NCI-H2107 (cell line): ENCODE data around the gene TMEM126B.
"Not testable (repeated sequence)": the region's sequence is repeated elsewhere in the genome, so short reads cannot be mapped to it uniquely, and the experiment has no call there.

Source experiments
- DNase-seq: peaks from one replicate; lab custom pipeline; 2025; lab: John Stamatoyannopoulos, UW

TMEM126B gene

DNA sequence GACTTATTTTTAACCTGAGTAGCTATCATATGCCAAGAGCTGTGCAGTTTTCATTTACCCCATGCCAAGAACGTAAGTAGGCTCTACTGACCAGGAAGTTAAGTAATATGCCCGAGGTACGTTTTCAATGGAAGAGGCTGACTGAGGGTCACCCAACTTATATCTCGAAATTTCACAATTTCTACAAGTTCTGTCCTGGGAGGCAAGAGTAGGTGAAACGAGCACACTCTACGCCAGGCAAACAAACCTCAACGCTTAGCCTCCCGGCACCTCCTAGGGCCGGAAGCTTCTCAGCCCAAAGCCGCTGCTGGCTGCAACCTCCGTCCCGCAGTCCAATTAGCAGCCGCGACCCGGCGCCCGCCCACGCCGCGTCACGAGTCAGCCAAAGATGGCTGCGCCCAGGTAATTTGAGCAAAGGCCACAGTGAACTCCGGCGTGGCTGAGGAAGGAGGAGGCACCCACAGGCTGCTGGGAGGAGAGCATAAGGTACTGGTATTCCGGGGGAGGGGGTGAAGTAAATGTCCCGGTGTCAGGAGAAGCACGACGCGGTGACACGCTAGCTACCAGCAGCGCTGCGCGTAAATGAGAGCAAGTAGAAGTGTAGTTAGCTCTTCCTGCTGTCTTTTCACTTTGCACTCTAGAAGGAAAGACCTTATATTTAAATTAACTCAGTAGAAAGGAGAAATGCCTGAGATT lies 19.4 kb downstream of the TMEM126B start, which contains the start of gene TMEM126A:
TSS of gene TMEM126A (plus strand) at position 364 of the 696 bp plus-strand sequence. CDS start 2,289 bp downstream, outside the sequence.
- peak; percentile 89 for DNase-seq

DNA sequence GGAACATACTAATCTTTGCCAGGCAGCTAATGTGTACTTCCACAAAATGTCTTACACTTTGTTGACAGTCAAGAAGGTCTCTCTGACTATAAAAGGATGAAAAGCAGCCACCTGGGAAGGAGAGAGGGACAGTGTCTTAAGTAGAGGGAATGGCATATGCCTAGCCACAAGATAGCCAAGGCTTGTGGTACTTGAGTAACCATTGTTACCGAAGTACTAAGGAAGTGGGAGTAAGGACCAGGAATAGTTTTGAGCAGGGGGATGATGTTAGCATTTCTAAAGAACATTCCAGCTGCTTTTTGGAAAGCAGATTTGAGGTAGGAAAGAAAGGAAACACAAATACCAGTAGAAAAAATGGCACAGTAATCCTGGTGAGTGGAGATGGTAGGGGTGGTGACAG lies 22.7 kb downstream of the TMEM126B start:
- DNase-seq, result no peak

DNA sequence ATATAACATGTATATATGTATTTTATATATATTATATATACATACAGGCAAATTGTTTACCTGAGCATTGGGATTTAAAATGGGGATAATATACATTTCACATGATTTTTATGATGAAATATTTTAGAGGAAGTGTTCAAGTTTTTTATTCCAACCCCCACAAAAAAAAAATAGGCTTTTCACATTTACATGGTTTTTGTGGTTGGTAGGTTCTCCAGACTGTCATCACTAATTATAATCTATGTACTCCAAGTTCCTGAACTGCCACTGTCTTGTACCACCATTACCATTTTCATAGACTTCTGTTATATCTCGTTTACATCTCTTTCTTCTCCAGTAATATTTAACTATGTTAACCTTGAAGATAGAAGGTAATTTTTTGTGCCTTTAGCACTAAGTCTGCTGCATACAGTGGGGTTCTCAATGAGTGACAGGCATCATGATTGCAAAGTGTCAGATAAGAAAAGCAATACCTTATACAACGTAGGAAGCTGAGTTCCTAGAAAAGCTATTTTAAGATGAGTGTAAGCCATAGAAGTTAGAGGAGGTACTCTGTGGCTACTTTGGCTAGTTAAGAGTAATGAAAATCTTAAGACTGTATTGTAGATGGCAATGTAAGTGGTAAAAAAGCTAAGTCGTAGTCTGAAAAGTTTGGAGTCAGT lies 24.5 kb downstream of the TMEM126B start:
- no peak for DNase-seq

DNA sequence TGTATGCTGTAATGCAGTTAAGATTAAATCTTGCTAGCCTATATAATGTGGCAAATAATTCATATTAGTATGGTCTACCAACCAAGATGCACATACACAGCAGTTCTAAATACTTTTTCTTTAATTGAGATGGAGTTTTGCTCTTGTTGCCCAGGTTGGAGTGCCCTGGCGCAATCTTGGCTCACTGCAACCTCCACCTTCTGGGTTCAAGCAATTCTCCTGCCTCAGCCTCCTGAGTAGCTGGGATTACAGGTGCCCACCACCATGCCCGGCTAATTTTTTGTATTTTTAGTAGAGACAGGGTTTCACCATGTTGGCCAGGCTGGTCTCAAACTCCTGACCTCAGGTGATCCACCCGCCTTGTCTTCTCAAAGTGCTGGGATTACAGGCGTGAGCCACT lies 25.9 kb downstream of the TMEM126B start:
- not testable (repeated sequence) for DNase-seq

DNA sequence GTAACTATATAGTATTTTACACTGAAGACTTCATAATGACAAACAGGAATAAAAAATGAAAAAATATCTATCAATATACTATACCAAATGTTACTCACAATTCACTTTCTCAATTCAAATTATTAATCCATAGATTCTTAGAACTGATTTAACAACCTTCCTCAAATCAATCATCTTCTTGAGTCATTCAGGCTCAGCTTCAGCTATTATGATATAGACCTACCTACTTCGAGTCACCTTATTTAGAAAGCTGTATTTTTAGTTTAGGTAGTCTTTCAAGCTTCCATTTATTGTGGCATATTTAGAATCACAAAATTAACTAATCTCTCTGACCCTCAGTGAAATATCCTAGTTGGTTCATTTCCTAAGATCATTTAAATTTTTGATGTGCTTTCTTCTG lies 28.4 kb downstream of the TMEM126B start:
- DNase-seq, result no peak

DNA sequence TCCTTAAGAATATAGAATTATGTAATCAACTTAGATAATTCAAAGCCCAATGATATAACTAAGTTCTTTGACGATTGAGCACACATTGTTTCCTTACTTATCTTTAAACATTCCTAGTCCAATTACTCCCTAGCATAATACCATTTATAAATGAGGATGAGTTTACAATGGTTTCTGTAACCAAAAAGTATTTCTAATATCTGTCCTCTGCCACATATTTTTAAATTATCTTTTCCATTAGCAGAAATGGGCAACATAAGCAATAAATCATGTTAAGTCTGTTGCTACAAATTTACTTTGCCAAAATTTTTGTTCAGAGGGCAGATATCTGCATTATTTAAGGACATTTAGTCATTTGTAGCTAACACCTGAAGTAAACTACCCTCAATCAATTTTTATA lies 29.8 kb downstream of the TMEM126B start:
- no peak for DNase-seq

DNA sequence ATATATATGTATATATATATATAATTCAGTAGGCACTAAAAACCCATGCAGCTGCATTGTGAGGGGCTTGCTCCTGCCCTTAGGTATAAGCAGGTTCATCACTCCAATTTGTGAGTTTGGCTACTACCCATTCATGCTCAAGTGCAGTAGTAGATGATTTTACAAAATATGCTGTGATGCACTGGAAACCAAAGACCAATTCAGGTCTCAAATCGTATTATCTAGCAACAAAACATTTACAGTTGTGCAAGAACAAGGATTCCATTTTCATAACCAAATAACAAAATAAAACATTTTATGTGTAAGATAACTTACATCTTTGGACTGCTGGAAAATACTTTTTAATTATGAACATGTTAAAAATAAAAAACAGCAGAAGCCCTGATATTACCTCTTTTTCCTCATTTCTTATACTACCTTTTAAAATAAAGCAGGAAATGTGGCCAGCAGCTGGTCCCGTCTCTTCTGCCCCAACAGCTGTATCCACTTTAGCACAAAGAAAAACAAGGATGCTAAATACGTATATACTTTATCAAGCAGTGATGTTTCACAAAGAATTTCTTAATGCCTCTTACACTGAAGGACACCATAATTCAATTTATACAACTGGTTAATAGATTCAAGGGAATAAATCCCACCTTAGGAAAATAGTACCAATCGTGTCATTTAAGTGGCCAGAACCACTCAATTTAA lies 33.7 kb downstream of the TMEM126B start:
- DNase-seq, result no peak

DNA sequence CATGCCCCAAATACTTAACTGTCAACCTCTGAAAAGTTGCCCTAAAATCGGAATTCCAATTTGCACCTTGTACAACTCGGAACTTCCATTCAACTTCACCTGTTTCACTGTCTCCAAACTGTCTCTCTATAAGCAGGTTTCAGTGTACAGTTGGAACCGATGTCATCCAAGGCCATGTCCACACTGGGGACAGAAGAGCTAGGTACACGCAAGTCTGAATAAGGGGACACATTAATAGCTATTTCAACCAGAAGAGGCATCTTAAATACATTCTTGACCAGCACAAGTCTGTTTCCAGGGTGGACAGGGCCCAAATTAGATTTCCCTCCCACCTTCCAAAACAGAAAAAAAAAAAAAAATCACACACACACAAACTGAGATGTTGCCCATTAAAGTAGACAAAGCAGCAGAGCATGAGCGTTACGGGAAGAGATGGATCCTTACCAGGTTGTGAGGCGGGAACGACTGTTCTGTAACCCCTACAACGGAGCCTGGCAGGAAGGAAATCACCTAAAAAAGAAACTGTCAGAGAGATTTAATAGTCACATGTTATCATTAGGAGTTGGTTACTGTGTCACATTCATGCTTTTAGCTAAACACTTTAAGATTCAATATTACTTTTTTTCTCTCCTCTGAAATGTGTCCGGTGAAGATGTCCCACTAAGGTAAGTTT lies 34.8 kb downstream of the TMEM126B start:
- no peak for DNase-seq

DNA sequence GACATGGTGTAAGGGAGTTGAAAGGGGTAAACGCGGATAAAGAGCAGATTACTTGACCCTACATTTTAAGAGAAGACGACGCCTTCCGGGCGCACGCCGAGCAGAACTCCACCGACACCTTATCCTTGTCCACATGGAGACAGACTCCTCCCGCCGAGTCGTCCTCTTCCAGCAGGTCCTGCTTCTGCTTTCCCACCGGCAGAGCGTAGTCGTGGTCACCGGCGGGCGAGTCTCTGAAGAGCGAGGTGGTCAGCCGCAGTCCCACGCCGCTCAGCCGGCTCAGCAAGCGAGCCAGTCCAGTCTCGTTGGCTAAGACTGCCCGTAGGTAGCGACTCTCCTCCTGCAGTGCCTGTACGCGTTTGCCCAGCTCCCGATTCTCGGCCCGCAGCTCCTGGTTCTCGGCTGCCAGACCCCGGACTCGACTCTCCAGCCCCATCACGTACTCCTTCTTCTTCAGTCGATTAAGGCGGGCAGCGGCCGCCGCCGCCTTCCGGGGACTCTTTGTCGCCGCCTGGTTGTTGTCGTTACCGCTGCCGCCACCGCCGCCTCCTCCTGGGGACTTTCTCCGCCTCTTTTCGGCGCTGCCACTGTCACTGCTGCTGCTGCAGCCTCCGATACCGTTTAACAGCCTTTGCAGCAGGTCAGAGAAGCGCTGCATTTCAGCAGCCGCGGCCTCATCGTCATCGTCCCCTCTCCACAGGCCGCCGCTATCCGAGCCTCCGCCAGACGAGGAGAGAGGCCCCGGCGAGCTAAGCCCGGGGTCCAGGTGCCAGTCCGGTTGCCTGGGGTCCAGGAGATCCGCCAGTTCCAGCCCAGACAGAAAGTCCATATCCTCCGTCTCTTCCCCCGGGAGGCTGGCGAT lies 35.6 kb downstream of the TMEM126B start:
- peak; percentile 16 for DNase-seq

DNA sequence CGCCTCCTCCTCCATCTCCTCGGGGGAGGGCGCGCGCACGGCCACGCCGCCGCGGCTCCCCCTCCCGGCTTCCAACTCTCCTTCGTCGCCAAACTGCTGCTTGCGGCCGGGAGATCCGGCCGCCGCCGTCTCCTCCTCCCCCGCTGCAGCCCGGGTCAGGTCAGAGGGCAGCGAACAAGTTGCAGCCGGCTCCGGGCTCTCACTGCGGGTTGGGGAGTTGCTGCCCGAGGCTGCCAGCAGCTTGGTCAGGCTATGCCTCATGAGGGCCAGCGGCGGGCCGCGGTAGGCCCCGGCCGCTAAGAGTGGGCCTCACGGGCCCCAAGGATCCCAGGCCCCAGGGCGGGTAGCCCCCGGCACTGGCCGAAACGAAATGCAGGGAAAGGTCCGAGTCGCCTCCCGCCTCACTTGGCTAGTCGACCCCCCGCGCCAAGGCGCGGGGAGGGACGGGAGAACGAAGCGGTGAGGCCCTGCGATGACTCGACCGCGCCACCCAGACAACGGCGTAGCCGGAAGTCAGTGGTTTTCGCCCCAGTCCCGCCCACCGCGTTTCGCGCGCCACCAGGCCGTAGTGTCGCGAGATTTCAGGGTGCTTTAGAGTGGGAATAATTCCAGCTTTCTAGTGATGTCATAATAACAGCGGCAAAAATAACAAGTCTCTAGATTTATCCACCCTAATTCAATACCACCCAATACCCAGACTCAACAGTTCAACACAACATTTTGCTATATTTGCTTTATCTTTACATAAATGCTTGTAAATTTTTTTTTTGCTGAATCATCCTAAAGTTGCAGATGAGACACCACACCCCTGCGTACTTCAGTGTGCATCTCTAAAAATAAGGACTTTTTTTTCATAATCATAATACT lies 36.5 kb downstream of the TMEM126B start, which contains the start of gene CREBZF:
TSS of gene CREBZF (minus strand) at position 515 of the 867 bp plus-strand sequence. CDS start at position 261, 254 bp downstream.
- DNase-seq, result peak; percentile 87

DNA sequence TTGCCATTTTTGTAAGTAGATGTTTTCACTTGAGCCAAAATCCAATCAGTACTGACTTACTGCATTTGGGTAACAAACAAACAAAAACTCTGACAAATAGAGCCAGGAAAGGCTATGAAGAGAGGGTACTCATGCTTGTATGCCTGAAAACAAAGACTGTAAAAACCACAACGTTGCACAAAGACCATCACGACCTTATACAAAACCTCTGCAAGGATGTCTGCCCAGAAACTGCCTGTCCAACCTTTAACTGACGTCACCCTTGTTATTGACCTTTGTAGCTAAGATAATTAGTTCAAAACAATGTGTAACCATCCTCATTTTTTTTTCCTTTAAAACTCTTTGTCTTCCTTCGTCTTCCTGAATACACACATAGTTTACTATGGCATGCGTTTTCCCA lies 37.3 kb downstream of the TMEM126B start:
- no peak for DNase-seq

DNA sequence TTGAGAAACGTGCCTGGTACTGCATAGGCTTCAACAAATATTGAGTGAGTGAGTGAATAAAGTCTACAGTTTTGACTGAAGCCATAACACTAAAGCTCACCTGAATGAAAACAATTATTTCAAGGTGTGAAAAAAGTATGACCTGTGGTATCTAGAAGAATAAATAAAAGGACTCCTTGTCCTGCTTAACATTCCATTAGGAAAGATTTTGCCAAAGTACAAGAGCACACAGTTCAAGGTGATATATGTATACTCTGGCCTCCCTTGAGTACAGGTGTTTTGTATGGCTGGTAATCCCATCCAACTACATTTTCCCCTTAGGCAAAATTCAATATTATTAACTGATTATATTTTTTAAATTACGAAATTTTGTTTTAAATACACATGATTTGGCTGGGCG lies 38.3 kb downstream of the TMEM126B start:
- DNase-seq, result no peak

DNA sequence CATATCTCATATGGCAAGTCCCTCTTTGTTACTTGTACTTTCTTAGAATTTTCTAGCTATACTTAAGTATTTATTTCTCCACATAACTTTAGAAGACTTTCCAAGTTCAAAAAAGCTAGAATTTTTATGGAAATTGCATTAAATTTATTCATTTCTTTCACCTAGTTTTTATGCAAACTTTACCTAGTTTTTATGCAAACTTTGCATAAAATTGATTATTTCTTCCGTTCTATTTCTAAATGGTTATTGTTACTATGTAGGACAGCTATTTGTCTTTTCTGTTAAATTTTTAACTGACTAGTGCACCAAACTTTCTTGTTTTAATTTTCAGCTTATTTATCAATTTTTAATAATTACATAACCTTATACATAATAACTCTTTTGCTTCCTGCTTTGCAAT lies 39.8 kb downstream of the TMEM126B start:
- no peak for DNase-seq

DNA sequence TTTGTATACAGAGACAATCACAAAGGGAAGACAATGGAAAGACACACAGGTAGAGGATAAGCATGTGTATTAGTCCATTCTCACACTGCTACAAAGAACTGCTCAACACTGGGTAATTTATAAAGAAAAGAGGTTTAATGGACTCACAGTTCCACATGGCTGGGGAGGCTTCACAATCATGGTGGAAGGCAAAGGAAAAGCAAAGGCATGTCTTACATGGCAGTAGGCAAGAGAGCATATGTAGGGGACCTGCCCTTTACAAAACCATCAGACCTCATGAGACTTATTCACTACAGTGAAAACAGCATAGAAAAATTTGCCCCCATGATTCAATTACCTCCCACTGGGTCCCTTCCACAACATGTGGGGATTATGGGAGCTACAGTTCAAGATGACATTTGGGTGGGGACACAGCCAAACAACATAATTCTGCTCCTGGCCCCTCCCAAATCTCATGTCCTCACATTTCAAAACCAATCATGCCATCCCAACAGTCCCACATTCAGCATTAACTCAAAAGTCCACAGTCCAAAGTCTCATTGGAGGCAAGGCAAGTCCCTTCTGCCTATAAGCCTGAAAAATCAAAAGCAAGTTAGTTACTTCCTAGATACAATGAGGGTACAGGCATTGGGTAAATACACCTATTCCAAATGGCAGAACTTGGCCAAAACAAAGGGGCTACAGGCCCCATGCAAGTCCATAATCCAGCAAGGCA lies 42.7 kb downstream of the TMEM126B start:
- not testable (repeated sequence) for DNase-seq

DNA sequence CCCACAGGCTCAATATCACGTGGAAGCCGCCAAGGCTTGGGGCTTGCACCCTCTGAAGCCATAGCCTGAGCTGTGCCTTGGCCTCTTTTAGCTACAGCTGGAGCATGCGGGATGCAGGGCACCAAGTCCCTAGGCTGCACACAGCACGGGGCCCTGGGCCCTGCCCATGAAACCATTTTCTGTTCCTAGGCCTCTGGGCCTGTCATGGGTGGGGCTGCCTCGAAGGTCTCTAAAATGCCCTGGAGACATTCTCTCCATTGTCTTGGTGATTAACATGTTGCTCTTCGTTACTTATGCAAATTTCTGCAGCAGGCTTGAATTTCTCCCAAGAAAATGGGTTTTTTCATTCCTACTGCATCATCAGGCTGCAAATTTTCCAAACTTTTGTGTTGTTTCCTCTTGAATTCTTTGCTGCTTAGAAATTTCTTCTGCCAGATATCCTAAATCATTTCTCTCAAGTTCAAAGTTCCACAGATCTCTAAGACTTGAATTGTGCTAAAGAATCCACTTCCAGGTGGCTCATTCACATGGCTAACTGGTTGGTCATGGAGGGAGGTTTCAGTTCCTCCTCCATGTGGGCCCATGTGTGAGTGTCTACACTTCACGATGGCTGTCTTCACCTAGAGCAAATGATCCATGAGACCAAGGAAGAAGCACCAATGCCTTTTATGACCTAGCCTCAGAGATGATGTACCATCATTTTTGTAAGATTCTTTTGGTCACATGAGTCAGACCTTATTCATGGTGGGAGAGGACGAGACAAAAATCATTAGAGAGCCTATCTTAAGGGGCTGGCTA lies 43.9 kb downstream of the TMEM126B start:
- no peak for DNase-seq

DNA sequence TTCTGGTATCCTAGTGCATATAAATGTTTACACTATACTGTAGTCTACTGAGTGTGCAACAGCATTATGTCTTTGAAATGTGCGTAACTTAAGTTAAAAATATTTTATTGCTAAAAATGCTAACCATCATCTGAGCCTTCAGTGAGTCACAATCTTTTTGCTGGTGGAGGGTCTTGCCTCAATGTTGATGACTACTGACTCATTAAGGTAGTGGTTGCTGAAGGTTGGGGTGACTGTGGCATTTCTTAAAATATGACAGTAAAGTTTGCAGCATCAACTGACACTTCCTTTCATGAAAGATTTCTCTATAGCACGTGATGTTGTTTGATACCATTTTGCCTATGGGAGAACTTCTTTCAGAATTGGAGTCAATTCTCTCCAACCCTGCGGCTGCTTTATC lies 45.0 kb downstream of the TMEM126B start:
- DNase-seq, result no peak

DNA sequence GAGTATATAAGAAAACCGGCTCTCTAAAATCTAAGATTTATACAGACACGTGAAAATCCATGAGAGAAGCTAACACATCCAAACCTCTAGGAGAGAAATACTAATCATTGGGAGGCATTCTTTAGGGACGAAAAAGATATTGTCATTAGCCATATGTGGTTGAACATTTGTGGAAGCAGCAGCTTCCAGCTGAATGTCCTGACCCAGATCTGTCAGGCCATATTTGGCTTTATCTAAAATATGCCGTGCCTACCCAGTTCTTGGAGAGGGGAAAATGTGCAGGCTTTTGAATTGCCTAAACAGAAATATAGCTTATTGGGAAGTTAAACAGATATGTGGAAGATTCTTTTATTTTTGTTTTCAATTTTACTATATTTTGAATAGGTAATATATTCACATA lies 51.2 kb downstream of the TMEM126B start:
- no peak for DNase-seq

DNA sequence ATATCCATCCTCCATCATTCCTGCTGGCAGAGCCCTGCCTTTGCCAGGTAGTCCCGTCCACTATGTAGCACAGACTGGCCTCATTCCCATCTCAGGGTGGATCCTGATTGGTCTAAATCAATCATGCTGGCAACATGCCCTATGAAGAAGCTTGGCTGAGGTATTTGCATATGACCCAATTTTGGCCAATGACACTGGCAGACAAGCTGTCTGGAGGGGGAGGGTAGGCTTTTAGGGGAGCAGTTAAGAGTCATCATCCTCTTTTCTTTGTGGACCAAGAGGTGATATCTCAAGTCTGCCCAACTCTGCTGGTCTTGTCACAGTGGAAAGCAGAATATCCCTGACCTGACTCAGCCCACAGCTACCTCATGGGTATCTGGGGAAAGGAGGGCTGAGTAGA lies 52.5 kb downstream of the TMEM126B start:
- DNase-seq, result no peak
